Measurements from ENCODE around the gene MEPCE.

Gene MEPCE

DNA sequence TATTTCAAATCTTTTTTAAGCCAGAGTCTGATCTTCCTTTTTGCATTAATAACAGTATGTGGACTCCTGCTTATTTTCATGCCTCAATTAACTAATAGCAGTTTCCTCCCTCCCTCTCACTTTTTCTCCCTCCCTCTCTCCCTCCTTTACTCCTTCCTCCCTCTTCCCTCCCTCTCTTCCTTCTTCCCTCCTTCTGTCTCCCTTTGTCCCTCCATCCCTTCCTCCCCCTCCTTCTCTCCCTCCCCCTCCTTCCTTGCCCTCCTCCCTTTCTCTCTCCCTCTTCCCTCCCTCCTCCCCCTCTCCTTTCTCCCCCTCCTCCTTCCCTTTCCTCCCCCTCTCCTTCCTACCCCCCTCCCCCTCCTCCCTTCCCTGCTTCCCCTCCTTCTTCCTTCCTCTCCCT is 3.1 kb upstream of the MEPCE start:
- no peaks in the 10 kb centered on the region for H3K27me3 ChIP-seq (replicated peaks; ENCODE audit: control insufficient read depth, insufficient read depth, low read length, poor library complexity, severe bottlenecking)
- no peak overlapping the region for H3K27ac ChIP-seq (ENCODE audit: insufficient read depth, low read length, poor library complexity, severe bottlenecking)
- H3K4me3 ChIP-seq (ENCODE audit: insufficient read depth, low read depth, low read length, poor library complexity, severe bottlenecking): no peak overlapping the region
- no peaks in the 10 kb centered on the region for H3K9me3 ChIP-seq (ENCODE audit: control insufficient read depth, low read length)
- peaks cover 13% of the 10 kb centered on the region for H3K4me1 ChIP-seq (ENCODE audit: control insufficient read depth, insufficient read depth, low read length, poor library complexity, severe bottlenecking)
- no peaks in the 10 kb centered on the region for H3K36me3 ChIP-seq (ENCODE audit: control insufficient read depth, insufficient read depth, low read length)
- no peak for DNase-seq

DNA sequence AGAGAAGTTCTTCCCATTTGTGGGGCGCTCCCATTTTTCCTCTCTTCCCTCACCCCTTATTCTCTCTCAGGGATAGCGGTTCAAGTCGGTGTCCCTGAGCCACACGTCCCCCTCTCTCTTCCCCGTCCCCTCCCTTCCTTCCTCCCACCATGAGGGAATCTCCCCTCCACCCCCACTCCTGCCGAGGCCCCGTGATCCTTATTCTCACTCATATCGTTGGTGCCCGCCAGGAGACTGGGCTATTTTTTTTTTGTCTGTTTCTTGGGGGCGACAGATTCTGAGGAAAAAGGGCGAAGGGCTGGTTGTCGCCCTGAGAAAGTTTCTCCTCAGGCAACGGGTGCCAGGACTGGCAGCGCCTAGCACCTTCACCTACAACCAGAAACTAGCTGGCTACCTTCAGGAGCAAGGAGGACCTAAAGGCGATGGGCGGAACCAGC is 1.9 kb upstream of the MEPCE start:
- H3K4me3 ChIP-seq (ENCODE audit: insufficient read depth, low read depth, low read length, poor library complexity, severe bottlenecking): no peak overlapping the region
- no peaks in the 10 kb centered on the region for H3K9me3 ChIP-seq (ENCODE audit: control insufficient read depth, low read length)
- H3K27ac ChIP-seq (ENCODE audit: insufficient read depth, low read length, poor library complexity, severe bottlenecking): peak overlapping the region; percentile 100
- peaks cover 19% of the 10 kb centered on the region for H3K4me1 ChIP-seq (ENCODE audit: control insufficient read depth, insufficient read depth, low read length, poor library complexity, severe bottlenecking)
- no peak for DNase-seq
- peaks cover 3% of the 10 kb centered on the region for H3K36me3 ChIP-seq (ENCODE audit: control insufficient read depth, insufficient read depth, low read length)
- no peaks in the 10 kb centered on the region for H3K27me3 ChIP-seq (replicated peaks; ENCODE audit: control insufficient read depth, insufficient read depth, low read length, poor library complexity, severe bottlenecking)

DNA sequence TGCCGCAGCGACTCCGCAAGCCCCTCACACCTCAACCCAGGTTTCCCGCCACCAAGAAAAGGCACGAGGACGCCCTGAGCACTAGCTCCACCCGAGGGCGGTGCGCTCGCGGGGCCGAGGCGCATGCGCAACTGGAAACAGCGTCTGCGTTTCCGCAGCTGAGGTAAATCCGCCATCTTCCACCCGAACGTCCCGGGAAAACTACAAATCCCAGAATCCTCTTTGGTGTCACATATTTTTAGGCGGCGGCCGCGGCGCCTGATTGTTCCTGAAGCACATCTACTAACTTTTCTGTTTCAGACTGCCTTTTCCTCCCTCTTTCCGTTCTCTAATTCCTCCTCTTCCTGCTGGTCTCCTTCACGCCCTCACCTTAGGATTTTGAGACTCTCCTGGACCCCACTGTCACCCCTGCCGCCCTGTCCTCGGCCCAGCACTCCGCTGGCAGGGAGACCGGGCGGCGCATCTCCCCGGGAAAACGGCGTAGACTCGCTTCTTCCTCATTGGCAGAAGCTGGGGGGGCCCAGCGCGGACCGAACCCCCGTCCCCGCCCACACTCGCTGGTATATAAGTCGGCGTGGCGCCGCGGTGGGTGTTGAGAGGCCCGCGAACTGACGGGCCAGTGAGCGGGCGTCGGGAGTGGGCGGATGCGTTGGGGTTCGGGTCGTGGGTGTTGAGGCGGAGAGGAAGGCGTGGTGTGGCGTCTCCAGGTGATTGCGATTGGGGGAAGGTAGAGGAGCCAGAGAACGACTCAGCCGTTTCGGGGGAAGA is 1.2 kb upstream of the MEPCE start, which contains the start of gene ZCWPW1:
ZCWPW1 (minus strand) TSS at position 505 of the 768 bp plus-strand sequence. CDS start 8,054 bp downstream, outside the sequence.
- DNase-seq: peak; percentile 94 to 97 (median 95)
- Histone ChIP-seq H3K27me3 (replicated peaks; ENCODE audit: control insufficient read depth, insufficient read depth, low read length, poor library complexity, severe bottlenecking) (no peaks in the 10 kb centered on the region), H3K27ac (ENCODE audit: insufficient read depth, low read length, poor library complexity, severe bottlenecking) (peak within 1 kb of the TSS; percentile 100), H3K4me1 (ENCODE audit: control insufficient read depth, insufficient read depth, low read length, poor library complexity, severe bottlenecking) (peaks cover 20% of the 10 kb centered on the region), H3K36me3 (ENCODE audit: control insufficient read depth, insufficient read depth, low read length) (peaks cover 9% of the 10 kb centered on the region), H3K4me3 (ENCODE audit: insufficient read depth, low read depth, low read length, poor library complexity, severe bottlenecking) (peak within 1 kb of the TSS; percentile 86), H3K9me3 (ENCODE audit: control insufficient read depth, low read length) (no peaks in the 10 kb centered on the region)

DNA sequence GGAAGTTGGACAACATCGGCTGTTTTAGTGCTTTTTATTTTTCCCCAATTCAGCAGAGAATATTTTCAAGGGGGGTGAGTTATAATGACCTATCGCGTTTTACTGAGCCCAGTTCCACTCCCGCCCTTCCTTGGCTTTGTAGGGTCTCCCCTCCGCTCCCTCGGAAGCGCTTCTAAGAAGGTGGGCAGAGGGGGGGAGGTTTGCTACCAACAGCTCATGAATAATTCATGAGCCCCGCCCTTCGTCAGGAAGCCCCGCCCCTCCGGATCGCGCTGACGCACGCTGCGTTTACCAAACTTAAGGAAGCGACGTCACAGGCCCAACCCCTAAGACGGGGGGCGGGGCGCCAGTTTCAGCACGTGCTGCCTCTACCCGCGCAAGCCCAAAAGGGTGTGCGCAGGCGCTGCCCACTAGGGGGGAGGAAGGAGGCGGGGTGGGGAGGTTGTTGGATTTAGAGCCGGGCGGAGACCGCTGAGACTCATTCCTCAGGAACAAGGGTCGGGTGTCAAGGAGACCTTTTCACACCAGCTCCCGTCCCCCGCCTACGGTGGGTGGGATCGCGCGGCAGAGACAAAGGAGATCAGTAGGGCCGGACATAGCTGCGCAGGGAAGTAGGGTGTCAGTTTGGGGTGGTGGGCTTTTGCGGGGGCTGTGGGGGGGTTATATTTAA is 529 bp upstream of the MEPCE start:
- Histone ChIP-seq H3K4me1 (ENCODE audit: control insufficient read depth, insufficient read depth, low read length, poor library complexity, severe bottlenecking) (peaks cover 20% of the 10 kb centered on the region), H3K27ac (ENCODE audit: insufficient read depth, low read length, poor library complexity, severe bottlenecking) (peak overlapping the region; percentile 100), H3K4me3 (ENCODE audit: insufficient read depth, low read depth, low read length, poor library complexity, severe bottlenecking) (peak overlapping the region; percentile 86), H3K9me3 (ENCODE audit: control insufficient read depth, low read length) (no peaks in the 10 kb centered on the region), H3K27me3 (replicated peaks; ENCODE audit: control insufficient read depth, insufficient read depth, low read length, poor library complexity, severe bottlenecking) (no peaks in the 10 kb centered on the region), H3K36me3 (ENCODE audit: control insufficient read depth, insufficient read depth, low read length) (peaks cover 15% of the 10 kb centered on the region)
- DNase-seq: peak; percentile 100

DNA sequence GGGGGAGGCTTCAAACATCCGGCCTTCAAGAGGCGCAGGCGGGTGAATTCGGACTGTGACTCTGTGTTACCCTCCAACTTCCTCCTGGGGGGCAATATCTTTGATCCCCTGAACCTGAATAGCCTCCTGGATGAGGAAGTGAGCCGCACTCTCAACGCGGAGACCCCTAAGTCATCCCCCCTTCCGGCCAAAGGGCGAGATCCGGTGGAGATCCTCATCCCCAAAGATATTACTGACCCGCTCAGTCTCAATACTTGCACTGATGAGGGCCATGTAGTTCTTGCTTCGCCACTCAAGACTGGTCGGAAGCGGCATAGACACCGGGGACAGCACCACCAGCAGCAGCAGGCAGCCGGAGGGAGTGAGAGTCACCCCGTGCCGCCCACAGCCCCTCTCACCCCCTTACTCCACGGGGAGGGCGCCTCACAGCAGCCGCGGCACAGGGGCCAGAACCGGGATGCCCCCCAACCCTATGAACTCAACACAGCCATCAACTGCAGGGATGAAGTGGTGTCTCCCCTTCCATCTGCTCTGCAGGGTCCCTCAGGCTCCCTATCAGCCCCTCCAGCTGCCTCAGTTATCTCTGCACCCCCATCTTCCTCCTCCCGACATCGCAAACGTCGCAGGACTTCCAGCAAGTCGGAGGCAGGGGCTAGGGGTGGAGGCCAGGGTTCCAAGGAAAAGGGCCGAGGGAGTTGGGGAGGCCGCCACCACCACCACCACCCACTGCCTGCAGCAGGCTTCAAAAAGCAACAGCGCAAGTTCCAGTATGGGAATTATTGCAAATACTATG is 1.1 kb downstream of the MEPCE start:
- Histone ChIP-seq H3K27ac (ENCODE audit: insufficient read depth, low read length, poor library complexity, severe bottlenecking) (peak overlapping the region; percentile 100), H3K4me1 (ENCODE audit: control insufficient read depth, insufficient read depth, low read length, poor library complexity, severe bottlenecking) (peaks cover 34% of the 10 kb centered on the region), H3K9me3 (ENCODE audit: control insufficient read depth, low read length) (no peaks in the 10 kb centered on the region), H3K36me3 (ENCODE audit: control insufficient read depth, insufficient read depth, low read length) (peaks cover 21% of the 10 kb centered on the region), H3K4me3 (ENCODE audit: insufficient read depth, low read depth, low read length, poor library complexity, severe bottlenecking) (peak overlapping the region; percentile 86), H3K27me3 (replicated peaks; ENCODE audit: control insufficient read depth, insufficient read depth, low read length, poor library complexity, severe bottlenecking) (no peaks in the 10 kb centered on the region)
- DNase-seq: peak in 1 of 3 donors; percentile 20

DNA sequence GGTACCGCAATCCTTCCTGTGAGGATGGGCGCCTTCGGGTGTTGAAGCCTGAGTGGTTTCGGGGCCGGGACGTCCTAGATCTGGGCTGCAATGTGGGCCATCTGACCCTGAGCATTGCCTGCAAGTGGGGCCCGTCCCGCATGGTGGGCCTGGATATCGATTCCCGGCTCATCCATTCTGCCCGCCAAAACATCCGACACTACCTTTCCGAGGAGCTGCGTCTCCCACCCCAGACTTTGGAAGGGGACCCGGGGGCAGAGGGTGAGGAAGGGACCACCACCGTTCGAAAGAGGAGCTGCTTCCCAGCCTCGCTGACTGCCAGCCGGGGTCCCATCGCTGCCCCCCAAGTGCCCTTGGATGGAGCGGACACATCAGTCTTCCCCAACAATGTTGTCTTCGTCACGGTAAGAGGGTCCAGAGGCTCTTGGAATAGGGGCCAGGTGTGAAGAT is 1.7 kb downstream of the MEPCE start:
- Histone ChIP-seq H3K27me3 (replicated peaks; ENCODE audit: control insufficient read depth, insufficient read depth, low read length, poor library complexity, severe bottlenecking) (no peaks in the 10 kb centered on the region), H3K4me1 (ENCODE audit: control insufficient read depth, insufficient read depth, low read length, poor library complexity, severe bottlenecking) (peaks cover 34% of the 10 kb centered on the region), H3K9me3 (ENCODE audit: control insufficient read depth, low read length) (no peaks in the 10 kb centered on the region), H3K27ac (ENCODE audit: insufficient read depth, low read length, poor library complexity, severe bottlenecking) (no peak overlapping the region), H3K4me3 (ENCODE audit: insufficient read depth, low read depth, low read length, poor library complexity, severe bottlenecking) (no peak overlapping the region), H3K36me3 (ENCODE audit: control insufficient read depth, insufficient read depth, low read length) (peaks cover 21% of the 10 kb centered on the region)
- DNase-seq: no peak

DNA sequence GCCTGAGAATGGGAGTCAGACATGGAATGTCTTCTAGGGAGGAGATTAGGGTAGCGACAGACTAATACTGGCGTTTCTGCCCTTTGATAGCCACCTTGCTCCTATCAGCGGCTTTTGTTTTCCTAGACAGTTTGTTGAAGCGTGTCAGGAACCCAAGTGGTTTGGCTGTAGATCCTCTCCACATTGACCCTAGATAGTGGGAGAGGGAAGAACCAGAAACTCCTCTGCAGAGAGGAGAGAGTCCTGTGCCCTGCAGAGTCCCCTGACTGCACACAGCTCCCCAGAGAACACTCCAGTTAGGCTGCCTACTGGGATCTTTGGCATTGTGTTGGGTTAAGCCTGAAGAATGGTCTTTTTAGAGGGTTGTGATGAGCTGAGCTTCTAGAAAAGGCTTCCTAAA is 2.4 kb downstream of the MEPCE start:
- Histone ChIP-seq H3K4me3 (ENCODE audit: insufficient read depth, low read depth, low read length, poor library complexity, severe bottlenecking) (no peak overlapping the region), H3K4me1 (ENCODE audit: control insufficient read depth, insufficient read depth, low read length, poor library complexity, severe bottlenecking) (peaks cover 37% of the 10 kb centered on the region)

DNA sequence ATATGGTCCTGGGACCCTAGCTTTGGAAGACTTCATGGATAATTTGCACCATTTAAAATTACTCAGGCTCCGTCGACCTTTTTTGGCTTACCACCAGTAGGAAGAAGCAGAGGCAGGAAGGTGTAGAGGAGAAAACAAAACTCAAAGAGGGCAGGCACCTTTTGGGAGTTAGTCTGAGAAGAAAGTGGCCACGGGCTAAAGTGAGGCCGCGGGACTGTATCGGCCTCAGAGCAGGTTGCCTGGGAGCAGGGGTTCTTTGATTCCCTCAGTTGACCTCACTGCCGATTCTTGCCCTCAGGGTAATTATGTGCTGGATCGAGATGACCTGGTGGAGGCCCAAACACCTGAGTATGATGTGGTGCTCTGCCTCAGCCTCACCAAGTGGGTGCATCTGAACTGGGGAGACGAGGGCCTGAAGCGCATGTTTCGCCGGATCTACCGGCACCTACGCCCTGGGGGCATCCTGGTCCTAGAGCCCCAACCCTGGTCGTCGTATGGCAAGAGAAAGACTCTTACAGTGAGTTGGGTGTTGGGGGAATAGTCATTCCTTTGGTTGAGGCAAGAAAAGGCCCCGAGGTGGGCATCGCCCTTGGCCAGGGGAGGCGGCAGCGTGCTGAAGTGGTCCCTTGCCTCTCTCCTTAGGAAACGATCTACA is 3.1 kb downstream of the MEPCE start:
- Histone ChIP-seq H3K4me1 (ENCODE audit: control insufficient read depth, insufficient read depth, low read length, poor library complexity, severe bottlenecking) (peaks cover 37% of the 10 kb centered on the region), H3K27me3 (replicated peaks; ENCODE audit: control insufficient read depth, insufficient read depth, low read length, poor library complexity, severe bottlenecking) (no peaks in the 10 kb centered on the region), H3K4me3 (ENCODE audit: insufficient read depth, low read depth, low read length, poor library complexity, severe bottlenecking) (no peak overlapping the region), H3K36me3 (ENCODE audit: control insufficient read depth, insufficient read depth, low read length) (peaks cover 21% of the 10 kb centered on the region), H3K9me3 (ENCODE audit: control insufficient read depth, low read length) (no peaks in the 10 kb centered on the region), H3K27ac (ENCODE audit: insufficient read depth, low read length, poor library complexity, severe bottlenecking) (no peak overlapping the region)
- DNase-seq: no peak

More for the DNA sequence above, 2.4 kb downstream of the MEPCE start:
- Histone ChIP-seq H3K27ac (ENCODE audit: insufficient read depth, low read length, poor library complexity, severe bottlenecking) (peak overlapping the region; percentile 18), H3K9me3 (ENCODE audit: control insufficient read depth, low read length) (no peaks in the 10 kb centered on the region), H3K36me3 (ENCODE audit: control insufficient read depth, insufficient read depth, low read length) (peaks cover 21% of the 10 kb centered on the region), H3K27me3 (replicated peaks; ENCODE audit: control insufficient read depth, insufficient read depth, low read length, poor library complexity, severe bottlenecking) (no peaks in the 10 kb centered on the region)
- DNase-seq: no peak

DNA sequence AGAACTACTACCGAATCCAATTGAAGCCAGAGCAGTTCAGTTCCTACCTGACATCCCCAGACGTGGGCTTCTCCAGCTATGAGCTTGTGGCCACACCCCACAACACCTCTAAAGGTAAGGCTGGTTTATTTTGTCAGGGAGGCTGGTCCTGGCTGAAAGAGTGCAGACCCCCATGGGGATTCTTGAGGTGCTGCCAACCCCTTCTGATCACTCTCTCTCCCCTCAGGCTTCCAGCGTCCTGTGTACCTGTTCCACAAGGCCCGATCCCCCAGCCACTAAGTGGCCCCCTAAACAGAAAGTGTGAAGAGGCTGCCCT is 3.6 kb downstream of the MEPCE start:
- H3K36me3 ChIP-seq (ENCODE audit: control insufficient read depth, insufficient read depth, low read length): peaks cover 21% of the 10 kb centered on the region
- H3K27me3 ChIP-seq (replicated peaks; ENCODE audit: control insufficient read depth, insufficient read depth, low read length, poor library complexity, severe bottlenecking): no peaks in the 10 kb centered on the region
- no peaks in the 10 kb centered on the region for H3K9me3 ChIP-seq (ENCODE audit: control insufficient read depth, low read length)
- H3K4me1 ChIP-seq (ENCODE audit: control insufficient read depth, insufficient read depth, low read length, poor library complexity, severe bottlenecking): peaks cover 37% of the 10 kb centered on the region
- no peak overlapping the region for H3K27ac ChIP-seq (ENCODE audit: insufficient read depth, low read length, poor library complexity, severe bottlenecking)
- no peak for DNase-seq
- H3K4me3 ChIP-seq (ENCODE audit: insufficient read depth, low read depth, low read length, poor library complexity, severe bottlenecking): no peak overlapping the region

All from effector memory CD4-positive, alpha-beta T cell (primary cell).